ENCODE measurements around the gene CALHM5. TPM values are rescaled to one million over a fixed set of nuclear protein-coding genes. Genes with fewer than 3 reads are reported as not detected.

CALHM5 gene
- total RNA-seq, 1 experiment from 2014 or later = 0.05 TPM

GRCh38 chr6:116485559-116486184, 25.8 kb upstream of the CALHM5 start:
- DNase-seq (ENCODE audit: low read depth, low spot score) (no peak), ATAC-seq (no peak)
- TF ChIP-seq EZH2 (IDR thresholded peaks at IDR 0.05) (no peak), EZH2phosphoT487 (IDR thresholded peaks at IDR 0.05; ENCODE audit: borderline replicate concordance) (no peak), POLR2A (IDR thresholded peaks at IDR 0.05; ENCODE audit: borderline replicate concordance, extremely low read depth, insufficient read depth, insufficient read length) (no peak), JUND (IDR thresholded peaks at IDR 0.05) (no peak), EGR1 (IDR thresholded peaks at IDR 0.05; ENCODE audit: low read depth) (no peak), SP1 (IDR thresholded peaks at IDR 0.05; ENCODE audit: low read depth) (no peak), ATF3 (IDR thresholded peaks at IDR 0.05) (no peak), ZFX (IDR thresholded peaks at IDR 0.05) (no peak), POLR2AphosphoS5 (IDR thresholded peaks at IDR 0.05; ENCODE audit: low read depth, low read length) (no peak), ZNF274 (IDR thresholded peaks at IDR 0.05; ENCODE audit: low read depth, low read length) (no peak), CBX3 (IDR thresholded peaks at IDR 0.05; ENCODE audit: low read depth) (no peak), ELF1 (IDR thresholded peaks at IDR 0.05; ENCODE audit: borderline replicate concordance, low read depth) (no peak), MAX (IDR thresholded peaks at IDR 0.05) (no peak), ZBTB33 (IDR thresholded peaks at IDR 0.05; ENCODE audit: extremely low read depth, insufficient replicate concordance, low read length) (no peak)
- RAD21 ChIA-PET (ENCODE audit: low non-redundant PET in 1 of 2, low total read pairs in 2 of 2, uncharacterized antibody in 2 of 2, unreplicated experiment in 2 of 2) = no interaction called here
- Histone ChIP-seq H3K27ac (ENCODE audit: low read depth, low read length) (no peak overlapping the region), H4K20me1 (ENCODE audit: insufficient read depth) (no peaks in the 10 kb centered on the region), H3K4me1 (ENCODE audit: control insufficient read depth in 1 of 2, insufficient read depth in 2 of 2, low read length in 2 of 2) (no peaks in the 10 kb centered on the region), H3K9me3 (ENCODE audit: control insufficient read depth in 1 of 2, insufficient read depth in 1 of 2, low read depth in 1 of 2, low read length in 2 of 2) (no peaks in the 10 kb centered on the region), H3K4me3 (replicated peaks in 1 of 2; ENCODE audit: low read depth in 1 of 2, low read length in 2 of 2) (no peak overlapping the region), H2AFZ (ENCODE audit: low read depth, low read length, poor library complexity, severe bottlenecking) (no peak overlapping the region), H3K36me3 (ENCODE audit: control insufficient read depth in 1 of 2, insufficient read depth in 2 of 2, low read length in 2 of 2) (no peaks in the 10 kb centered on the region), H3K9ac (ENCODE audit: low read length) (no peak overlapping the region), H3K27me3 (ENCODE audit: insufficient read depth, low read length) (no peaks in the 10 kb centered on the region), H3K9me2 (ENCODE audit: insufficient read depth) (no peaks in the 10 kb centered on the region), H3K4me2 (ENCODE audit: low read length) (no peak overlapping the region), H3K79me2 (ENCODE audit: insufficient read depth, low read length) (no peaks in the 10 kb centered on the region)
- CTCF ChIA-PET = no interaction called here
- BruUV-seq (replicated peaks) = no TSS peak
- POLR2A ChIA-PET = no interaction called here
- intact Hi-C loops (cut with micrococcal nuclease) = no loop called here

Measured in HCT116 (cell line).